Astrocyte of the cerebellum (primary cell): ENCODE data around the gene COQ4.

Experiments
- DNase-seq: peaks from one replicate; pipeline ENCODE4 v3.0.0-alpha.2; 2011; ENCODE audit warnings: low read depth
- H3K4me3 ChIP-seq: 2 replicates; pipeline ENCODE4 v1.5.1; 2011; ENCODE audit warnings: mild to moderate bottlenecking, low read depth, low read length, moderate library complexity
- in situ Hi-C: cut with HindIII; loops from 2 replicates; pipeline ENCODE4 v1.10.0; 2017; ENCODE audit warnings: low sequenced_read_pairs
- TF ChIP-seq, protein P1 (sequence below): IDR thresholded peaks from 2 replicates; pipeline ENCODE4 v1.5.1; 2012; ENCODE audit warnings: low read length, low read depth, moderate library complexity, mild to moderate bottlenecking; ENCODE audit errors: missing control alignments

The COQ4 gene

DNA sequence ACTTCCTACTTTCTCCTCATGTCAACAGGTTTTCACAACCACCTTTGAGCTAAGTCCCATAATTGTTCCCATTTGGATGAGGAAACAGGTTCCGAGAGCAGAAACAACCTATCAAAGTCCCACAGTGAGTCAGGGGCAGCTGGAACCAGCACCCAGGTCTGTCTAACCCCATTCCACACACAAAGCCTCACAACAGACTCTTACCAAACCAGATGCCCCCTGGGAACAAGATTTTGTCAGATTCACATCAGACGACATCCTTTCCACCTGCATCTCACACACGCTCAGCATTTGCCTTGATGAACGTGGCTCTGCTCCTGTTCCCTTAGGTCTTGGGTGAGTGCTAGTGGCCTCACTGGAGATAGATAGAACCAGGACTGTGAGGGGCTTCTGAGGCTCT, 29.5 kb upstream of the COQ4 start:
- TF ChIP-seq, protein P1, sequence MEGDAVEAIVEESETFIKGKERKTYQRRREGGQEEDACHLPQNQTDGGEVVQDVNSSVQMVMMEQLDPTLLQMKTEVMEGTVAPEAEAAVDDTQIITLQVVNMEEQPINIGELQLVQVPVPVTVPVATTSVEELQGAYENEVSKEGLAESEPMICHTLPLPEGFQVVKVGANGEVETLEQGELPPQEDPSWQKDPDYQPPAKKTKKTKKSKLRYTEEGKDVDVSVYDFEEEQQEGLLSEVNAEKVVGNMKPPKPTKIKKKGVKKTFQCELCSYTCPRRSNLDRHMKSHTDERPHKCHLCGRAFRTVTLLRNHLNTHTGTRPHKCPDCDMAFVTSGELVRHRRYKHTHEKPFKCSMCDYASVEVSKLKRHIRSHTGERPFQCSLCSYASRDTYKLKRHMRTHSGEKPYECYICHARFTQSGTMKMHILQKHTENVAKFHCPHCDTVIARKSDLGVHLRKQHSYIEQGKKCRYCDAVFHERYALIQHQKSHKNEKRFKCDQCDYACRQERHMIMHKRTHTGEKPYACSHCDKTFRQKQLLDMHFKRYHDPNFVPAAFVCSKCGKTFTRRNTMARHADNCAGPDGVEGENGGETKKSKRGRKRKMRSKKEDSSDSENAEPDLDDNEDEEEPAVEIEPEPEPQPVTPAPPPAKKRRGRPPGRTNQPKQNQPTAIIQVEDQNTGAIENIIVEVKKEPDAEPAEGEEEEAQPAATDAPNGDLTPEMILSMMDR, result no peak
- no peak for DNase-seq
- no peak overlapping the region for H3K4me3 ChIP-seq
- in situ Hi-C loops, result no loop called here

DNA sequence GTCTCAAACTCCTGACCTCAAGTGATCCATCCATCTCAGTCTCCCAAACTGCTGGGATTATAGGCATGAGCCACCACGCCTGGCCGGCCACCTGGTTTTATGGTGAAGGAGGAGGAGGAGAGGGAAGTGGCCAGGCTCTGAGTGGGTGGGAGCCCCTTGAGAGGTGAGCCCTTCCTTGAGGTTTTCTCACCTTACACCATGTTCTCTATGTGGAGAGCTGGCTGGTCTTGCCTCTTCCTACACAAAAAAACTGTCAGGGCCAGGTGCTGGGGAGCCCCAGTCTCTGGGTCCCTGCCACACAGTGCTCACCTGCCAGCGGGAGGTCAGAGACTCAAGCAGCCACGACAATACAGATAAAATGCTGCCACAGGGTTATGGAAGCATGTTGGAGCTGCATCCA, 28.5 kb upstream of the COQ4 start:
- in situ Hi-C loops, result no loop called here
- DNase-seq, result no peak
- H3K4me3 ChIP-seq, result no peak overlapping the region
- TF ChIP-seq, protein P1, result no peak

DNA sequence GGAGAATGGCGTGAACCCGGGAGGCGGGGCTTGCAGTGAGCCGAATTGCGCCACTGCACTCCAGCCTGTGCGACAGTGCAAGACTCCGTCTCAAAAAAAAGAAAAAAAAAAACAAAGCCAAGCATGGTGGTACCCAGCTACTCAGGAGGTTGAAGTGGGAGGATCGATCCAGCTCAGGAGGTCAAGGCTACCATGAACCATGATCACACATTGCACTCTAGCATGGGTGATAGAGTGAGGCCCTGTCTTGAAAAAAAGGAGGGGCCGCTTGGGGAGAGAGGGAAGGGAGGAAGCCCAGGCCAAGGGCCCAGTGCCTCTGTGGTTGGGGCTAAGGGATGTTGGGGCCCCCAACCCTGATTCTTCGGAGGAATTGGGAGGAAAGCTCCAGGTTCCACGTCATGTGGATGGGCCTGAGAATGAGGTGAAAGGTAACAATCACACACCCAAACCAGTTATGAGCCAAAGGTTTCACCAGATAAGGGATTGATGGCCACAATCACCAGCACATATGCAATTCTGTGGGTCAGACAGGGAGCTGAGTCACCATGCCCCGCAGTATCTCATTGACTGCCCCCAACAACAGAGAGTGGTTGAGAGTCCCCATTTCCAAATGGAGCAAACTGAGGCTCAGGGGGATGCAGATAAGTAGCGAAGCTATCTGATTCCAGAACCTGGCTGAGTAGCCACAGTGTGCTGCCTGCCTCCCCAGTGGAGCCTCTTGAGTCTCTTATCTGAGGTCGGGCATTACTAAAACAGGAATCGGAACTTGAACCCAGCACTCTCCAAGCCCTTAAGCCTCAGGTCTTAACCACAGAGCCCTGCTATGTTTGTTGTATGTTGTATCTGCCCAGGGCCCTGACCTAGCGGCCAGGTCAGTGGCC, 26.1 kb upstream of the COQ4 start:
- H3K4me3 ChIP-seq, result no peak overlapping the region
- no peak for DNase-seq
- TF ChIP-seq, protein P1, result no peak
- in situ Hi-C loops, result no loop called here

DNA sequence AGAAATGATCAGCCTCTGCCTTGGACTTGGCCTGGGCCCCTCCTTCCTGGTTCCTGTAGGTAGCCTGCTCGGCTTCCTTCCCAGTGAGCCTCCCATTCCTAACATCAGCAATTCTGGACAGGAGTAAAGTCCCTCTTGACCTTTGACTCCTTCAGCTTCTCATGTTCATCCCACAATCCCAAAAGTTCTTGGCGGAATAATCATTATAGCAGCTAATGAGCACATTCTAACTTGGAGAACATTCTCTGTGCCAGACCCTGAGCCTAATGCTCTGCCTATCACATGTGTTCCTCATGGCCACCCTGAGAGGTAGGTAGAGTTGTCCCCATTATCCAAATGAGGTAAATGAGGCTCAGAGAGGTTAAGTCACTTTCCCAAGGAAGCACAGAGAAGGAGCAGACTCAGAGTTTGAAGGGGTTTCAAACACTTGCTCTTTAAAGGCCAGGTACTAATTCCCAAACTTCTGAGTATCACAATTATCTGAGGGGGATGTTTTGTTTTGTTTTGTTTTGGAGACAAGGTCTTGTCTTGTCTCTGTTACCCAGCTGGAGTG, 25.3 kb upstream of the COQ4 start:
- in situ Hi-C loops, result no loop called here
- TF ChIP-seq, protein P1, result no peak
- H3K4me3 ChIP-seq, result no peak overlapping the region
- DNase-seq, result no peak

DNA sequence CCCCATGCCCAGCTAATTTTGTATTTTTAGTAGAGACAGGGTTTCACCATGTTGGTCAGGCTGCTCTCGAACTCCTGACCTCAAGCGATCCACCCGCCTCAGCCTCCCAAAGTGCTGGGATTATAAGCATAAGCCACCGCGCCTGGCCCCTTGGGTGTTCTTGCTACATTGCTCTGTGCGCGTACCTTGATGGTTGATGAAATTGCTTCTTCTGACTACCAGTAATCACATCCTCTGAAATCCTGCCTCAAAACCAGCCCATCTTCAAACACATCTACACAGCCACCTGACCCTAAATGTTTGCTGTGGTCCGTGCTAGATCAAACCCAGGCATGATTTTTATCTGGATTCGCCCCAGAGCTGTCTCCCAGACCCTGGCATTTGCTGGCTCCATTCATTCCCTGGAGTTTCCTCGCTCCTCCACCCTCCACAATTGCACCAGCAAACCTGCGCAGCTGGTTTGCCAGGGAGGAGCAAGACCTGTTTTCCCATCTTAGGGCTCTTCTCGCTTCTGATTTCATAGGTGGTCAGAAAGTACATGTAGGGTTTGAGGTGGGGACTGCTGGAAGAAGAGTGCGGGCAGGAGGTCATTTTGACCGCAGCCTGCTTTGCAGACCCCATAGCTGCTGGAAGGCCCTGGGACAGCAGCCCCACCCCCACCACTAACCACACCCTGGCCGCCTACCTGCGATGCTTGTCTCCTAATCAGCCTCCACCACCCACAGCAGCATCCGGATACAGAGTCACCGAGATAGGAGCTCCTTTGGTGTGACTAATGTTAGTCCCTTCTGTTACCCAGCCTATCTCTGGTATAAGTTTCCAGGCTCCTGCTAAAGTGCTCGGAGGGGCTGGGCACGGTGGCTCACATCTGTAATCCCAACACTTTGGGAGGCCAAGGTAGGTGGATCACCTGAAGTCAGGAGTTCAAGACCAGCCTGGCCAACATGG, 23.8 kb upstream of the COQ4 start:
- no peak for DNase-seq
- in situ Hi-C loops, result no loop called here
- TF ChIP-seq, protein P1, result no peak
- no peak overlapping the region for H3K4me3 ChIP-seq
